HT1080 (cell line): ENCODE measurements around the gene CRPPA. TPM values are rescaled to one million over a fixed set of nuclear protein-coding genes. Genes with fewer than 3 reads are reported as not detected.
"Not testable (repeated sequence)": the region's sequence is repeated elsewhere in the genome, so short reads cannot be mapped to it uniquely, and the experiment has no call there.

Experiments
- DNase-seq: peaks from one replicate; pipeline ENCODE4 v3.0.0-alpha.2; 2015; ENCODE audit warnings: low read depth
- small RNA-seq: library from RNA; depleted of rRNA; stranded (forward); fragments of <200 nt; gene quantifications from one replicate; pipeline ENCODE3, GENCODE V24; 2014
- total RNA-seq: library from RNA; depleted of rRNA; stranded (reverse); fragments of >200 nt; shearing (Covaris generic); gene quantifications from 2 replicates; pipeline ENCODE4 v1.2.3, GENCODE V29; 2014; rRNA removed

The CRPPA gene
- total RNA-seq, 1 experiment from 2014 or later: 0.74 TPM

- DNase-seq: no peak
These were observed 23.0 kb downstream of the CRPPA start for GRCh38 chr7:16398146-16399017.

GRCh38 chr7:16397501-16398145 is 23.7 kb downstream of the CRPPA start:
- no peak for DNase-seq

- no peak for DNase-seq
These were observed 24.4 kb downstream of the CRPPA start for GRCh38 chr7:16396766-16397500.

- DNase-seq: no peak
These were observed 26.2 kb downstream of the CRPPA start for GRCh38 chr7:16395121-16395520.

GRCh38 chr7:16393862-16394422 is 27.4 kb downstream of the CRPPA start:
- DNase-seq: no peak

GRCh38 chr7:16392990-16393523 is 28.3 kb downstream of the CRPPA start:
- no peak for DNase-seq

GRCh38 chr7:16383786-16384185 is 37.6 kb downstream of the CRPPA start:
- not testable (repeated sequence) for DNase-seq

GRCh38 chr7:16383103-16383502 is 38.2 kb downstream of the CRPPA start:
- DNase-seq: not testable (repeated sequence)

Small RNAs within 50 kb of the gene (small RNA-seq; reads per million reads assigned to genes)
- gene AC005014.3: not detected

Other genes with a start within 250 kb of the CRPPA start
- gene SOSTDC1, start 44.2 kb upstream of the CRPPA start, total RNA-seq: not detected in 2 replicates
- not detected in 2 replicates for gene LRRC72, start 105.3 kb upstream of the CRPPA start, total RNA-seq
- 17.8 and 25.4 TPM in 2 replicates for gene ANKMY2, start 224.2 kb upstream of the CRPPA start, total RNA-seq
- gene BZW2, start 224.6 kb upstream of the CRPPA start, total RNA-seq: 120 and 128 TPM in 2 replicates